Measurements from ENCODE around the gene TMEM120B.

TMEM120B gene

GRCh38 chr12:121775501-121775900 lies 62.9 kb downstream of the TMEM120B start:
- no peaks in the 10 kb centered on the region for H3K27me3 ChIP-seq (replicated peaks; ENCODE audit: control insufficient read depth, insufficient read depth, low read length)
- no peak overlapping the region for H3K4me3 ChIP-seq (replicated peaks; ENCODE audit: low read depth, low read length)
- DNase-seq (ENCODE audit: extremely low read depth, insufficient read length), result no peak
- peaks cover 17% of the 10 kb centered on the region for H3K36me3 ChIP-seq (ENCODE audit: control insufficient read depth, insufficient read depth, low read length)
- TF ChIP-seq, protein P1, sequence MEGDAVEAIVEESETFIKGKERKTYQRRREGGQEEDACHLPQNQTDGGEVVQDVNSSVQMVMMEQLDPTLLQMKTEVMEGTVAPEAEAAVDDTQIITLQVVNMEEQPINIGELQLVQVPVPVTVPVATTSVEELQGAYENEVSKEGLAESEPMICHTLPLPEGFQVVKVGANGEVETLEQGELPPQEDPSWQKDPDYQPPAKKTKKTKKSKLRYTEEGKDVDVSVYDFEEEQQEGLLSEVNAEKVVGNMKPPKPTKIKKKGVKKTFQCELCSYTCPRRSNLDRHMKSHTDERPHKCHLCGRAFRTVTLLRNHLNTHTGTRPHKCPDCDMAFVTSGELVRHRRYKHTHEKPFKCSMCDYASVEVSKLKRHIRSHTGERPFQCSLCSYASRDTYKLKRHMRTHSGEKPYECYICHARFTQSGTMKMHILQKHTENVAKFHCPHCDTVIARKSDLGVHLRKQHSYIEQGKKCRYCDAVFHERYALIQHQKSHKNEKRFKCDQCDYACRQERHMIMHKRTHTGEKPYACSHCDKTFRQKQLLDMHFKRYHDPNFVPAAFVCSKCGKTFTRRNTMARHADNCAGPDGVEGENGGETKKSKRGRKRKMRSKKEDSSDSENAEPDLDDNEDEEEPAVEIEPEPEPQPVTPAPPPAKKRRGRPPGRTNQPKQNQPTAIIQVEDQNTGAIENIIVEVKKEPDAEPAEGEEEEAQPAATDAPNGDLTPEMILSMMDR (IDR thresholded peaks at IDR 0.05; ENCODE audit: insufficient read depth, low read length, poor library complexity, severe bottlenecking), result no peak

DNA sequence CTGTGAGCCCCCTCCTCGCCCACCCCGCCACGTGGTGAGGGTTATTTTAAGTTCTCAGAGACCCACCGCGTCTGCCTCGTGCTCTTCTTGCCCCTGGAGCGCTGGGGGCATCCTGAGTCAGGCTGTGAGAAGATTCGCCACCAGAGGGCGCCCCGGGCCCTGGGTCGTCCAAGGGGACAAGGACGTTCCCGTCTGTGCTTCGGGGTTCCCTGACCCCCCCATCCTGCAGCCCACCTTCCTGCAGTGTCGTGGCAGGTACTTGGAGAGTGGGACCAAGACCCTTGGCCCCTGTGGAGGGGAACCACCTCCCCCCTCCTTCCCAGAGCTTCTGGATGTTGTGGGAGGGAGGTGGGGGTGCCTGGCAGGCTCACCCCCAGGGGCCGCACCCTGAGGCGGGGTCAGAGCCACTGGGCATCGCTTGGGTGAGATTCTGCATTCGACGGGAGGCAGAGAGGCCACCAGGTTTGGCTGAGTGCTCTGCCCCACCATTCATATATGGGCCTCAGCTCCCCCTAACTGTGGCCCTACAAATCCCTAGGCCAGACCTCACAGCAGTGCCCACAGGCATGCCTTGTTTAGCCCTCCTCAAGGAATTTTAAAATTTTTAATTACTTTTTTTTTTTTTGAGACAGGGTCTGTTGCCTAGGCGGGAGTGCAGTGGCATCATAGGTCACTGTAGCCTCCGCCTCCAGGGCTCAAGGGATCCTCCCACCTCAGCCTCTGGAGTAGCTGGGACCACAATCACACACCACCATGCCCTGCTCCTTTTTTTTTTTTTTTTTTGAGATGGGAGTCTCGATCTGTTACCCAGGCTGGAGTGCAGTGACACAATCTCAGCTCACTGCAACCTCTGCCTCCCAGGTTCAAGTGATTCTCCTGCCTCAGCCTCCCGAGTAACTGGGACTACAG lies 63.9 kb downstream of the TMEM120B start:
- Histone ChIP-seq H3K36me3 (ENCODE audit: control insufficient read depth, insufficient read depth, low read length) (peaks cover 17% of the 10 kb centered on the region), H3K27me3 (replicated peaks; ENCODE audit: control insufficient read depth, insufficient read depth, low read length) (no peaks in the 10 kb centered on the region), H3K4me3 (replicated peaks; ENCODE audit: low read depth, low read length) (no peak overlapping the region)
- peak; percentile 76 for DNase-seq (ENCODE audit: extremely low read depth, insufficient read length)
- TF ChIP-seq, protein P1 (IDR thresholded peaks at IDR 0.05; ENCODE audit: insufficient read depth, low read length, poor library complexity, severe bottlenecking), result peak; percentile 91

GRCh38 chr12:121778567-121779421 lies 66.2 kb downstream of the TMEM120B start:
- no peak overlapping the region for H3K4me3 ChIP-seq (replicated peaks; ENCODE audit: low read depth, low read length)
- no peak for DNase-seq (ENCODE audit: extremely low read depth, insufficient read length)
- H3K27me3 ChIP-seq (replicated peaks; ENCODE audit: control insufficient read depth, insufficient read depth, low read length), result no peaks in the 10 kb centered on the region
- TF ChIP-seq, protein P1 (IDR thresholded peaks at IDR 0.05; ENCODE audit: insufficient read depth, low read length, poor library complexity, severe bottlenecking), result no peak
- H3K36me3 ChIP-seq (ENCODE audit: control insufficient read depth, insufficient read depth, low read length), result peaks cover 17% of the 10 kb centered on the region

DNA sequence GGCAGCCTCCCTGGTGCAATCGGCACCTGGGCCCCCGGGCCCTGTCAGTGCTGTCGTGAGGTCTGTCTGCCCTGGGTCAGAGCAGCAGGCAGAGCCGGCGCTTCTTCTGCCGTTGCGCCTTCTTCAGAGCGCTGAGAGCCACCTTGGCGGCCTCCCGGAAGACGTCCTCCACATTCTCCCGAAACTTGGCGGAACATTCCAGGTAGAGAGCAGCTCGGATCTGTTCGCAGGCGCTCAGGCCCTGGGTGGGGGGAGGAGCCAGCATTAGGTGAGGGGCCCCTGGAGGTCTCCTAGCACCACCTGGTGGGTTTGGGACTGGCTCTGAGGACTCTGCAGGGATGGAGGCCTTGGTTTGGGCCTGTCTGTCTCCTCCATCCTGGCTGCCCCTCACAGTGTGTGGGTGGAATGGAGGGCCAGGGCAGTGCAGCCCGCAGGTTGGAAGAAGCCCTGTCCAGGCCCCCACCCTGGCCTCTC lies 66.9 kb downstream of the TMEM120B start:
- no peak for DNase-seq (ENCODE audit: extremely low read depth, insufficient read length)
- H3K27me3 ChIP-seq (replicated peaks; ENCODE audit: control insufficient read depth, insufficient read depth, low read length), result no peaks in the 10 kb centered on the region

DNA sequence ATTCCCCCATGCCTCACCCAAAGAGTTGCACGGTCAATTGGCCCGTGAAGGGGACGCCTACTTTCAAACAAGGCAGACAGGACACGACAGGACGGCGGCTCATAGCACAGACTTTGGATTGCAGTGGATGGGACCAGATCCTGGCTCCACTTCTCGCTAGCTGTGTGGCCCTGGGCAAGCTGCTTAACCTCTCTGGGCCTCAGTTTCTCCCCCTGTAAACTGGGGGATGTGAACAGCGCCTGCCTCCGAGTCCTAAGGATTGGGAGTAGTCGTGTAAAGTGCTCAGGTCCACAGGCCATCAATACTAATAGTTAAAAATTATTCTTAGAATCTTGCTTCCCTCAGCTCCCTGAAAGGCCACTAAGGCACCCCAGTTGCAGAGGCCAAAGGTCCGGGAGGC lies 67.9 kb downstream of the TMEM120B start:
- Histone ChIP-seq H3K27me3 (replicated peaks; ENCODE audit: control insufficient read depth, insufficient read depth, low read length) (no peaks in the 10 kb centered on the region), H3K36me3 (ENCODE audit: control insufficient read depth, insufficient read depth, low read length) (peaks cover 17% of the 10 kb centered on the region), H3K4me3 (replicated peaks; ENCODE audit: low read depth, low read length) (no peak overlapping the region)
- TF ChIP-seq, protein P1 (IDR thresholded peaks at IDR 0.05; ENCODE audit: insufficient read depth, low read length, poor library complexity, severe bottlenecking), result no peak
- no peak for DNase-seq (ENCODE audit: extremely low read depth, insufficient read length)

More for the DNA sequence above, 66.9 kb downstream of the TMEM120B start:
- peaks cover 17% of the 10 kb centered on the region for H3K36me3 ChIP-seq (ENCODE audit: control insufficient read depth, insufficient read depth, low read length)
- TF ChIP-seq, protein P1 (IDR thresholded peaks at IDR 0.05; ENCODE audit: insufficient read depth, low read length, poor library complexity, severe bottlenecking), result no peak
- no peak overlapping the region for H3K4me3 ChIP-seq (replicated peaks; ENCODE audit: low read depth, low read length)
